ENCODE data around the gene PPIL4.

GRCh38 chr6:149477544-149477943 is 68.3 kb downstream of the PPIL4 start:
- TF ChIP-seq CTCF (IDR thresholded peaks at IDR 0.05) (no peak), POLR2A (IDR thresholded peaks at IDR 0.05) (no peak)
